Tibial nerve (tissue), 4 donors: ENCODE data around the gene SNPH.

Experiments used
- CTCF ChIP-seq, 5 experiments: fragments of 200-600 bp in 3 of 5; fragments of 450-650 bp in 2 of 5; sonication (generic) in 3 of 5; IDR thresholded peaks; one replicate each; pipeline ENCODE4 v1.5.1; 2016 to 2019; ENCODE audit warnings: antibody characterized with exemption in 5 of 5, mild to moderate bottlenecking in 3 of 5, moderate library complexity in 2 of 5
- EP300 ChIP-seq, 2 donors: sonication (generic); formaldehyde crosslinking; IDR thresholded peaks; one replicate each; pipeline ENCODE4 v1.6.1; 2017; ENCODE audit warnings: antibody characterized with exemption in 2 of 2, mild to moderate bottlenecking in 1 of 2
- POLR2A ChIP-seq, 2 donors: fragments of 450-650 bp; IDR thresholded peaks; one replicate each; pipeline ENCODE4 v1.6.1; 2017; ENCODE audit warnings: antibody characterized with exemption in 2 of 2, mild to moderate bottlenecking in 2 of 2, moderate library complexity in 2 of 2

GRCh38 chr20:1277529-1278322 is 11.6 kb downstream of the SNPH start:
- TF ChIP-seq POLR2A (IDR thresholded peaks at IDR 0.05): no peak
- no peak for TF ChIP-seq CTCF (IDR thresholded peaks at IDR 0.05)
- no peak for TF ChIP-seq EP300 (IDR thresholded peaks at IDR 0.05)
